ENCODE results near the gene DGAT2.

The DGAT2 gene

DNA sequence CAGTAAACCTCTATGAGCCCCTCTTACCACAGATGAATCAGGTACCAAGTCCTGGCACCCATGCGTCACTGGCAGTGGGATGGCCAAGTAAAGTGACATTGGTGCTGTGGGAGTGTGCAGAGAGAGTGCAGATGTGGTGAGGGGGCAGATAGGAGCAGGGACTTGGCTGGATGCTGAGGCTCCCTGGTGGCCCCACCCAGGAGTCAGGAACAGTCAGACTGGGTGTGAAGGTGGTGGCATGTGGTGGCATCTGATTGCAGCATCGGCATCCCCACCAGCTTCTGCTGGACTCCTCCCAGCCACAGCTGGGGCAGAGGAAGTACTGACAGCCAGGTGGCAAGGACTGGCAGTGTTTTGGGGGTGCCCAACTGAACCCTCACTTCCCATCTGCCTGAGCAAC, 11.4 kb downstream of the DGAT2 start:
- no peak for TF ChIP-seq POLR2A (IDR thresholded peaks at IDR 0.05; ENCODE audit: low read depth, low read length)
- no peak for DNase-seq (ENCODE audit: insufficient read length, low spot score)
- no peak for FAIRE-seq

DNA sequence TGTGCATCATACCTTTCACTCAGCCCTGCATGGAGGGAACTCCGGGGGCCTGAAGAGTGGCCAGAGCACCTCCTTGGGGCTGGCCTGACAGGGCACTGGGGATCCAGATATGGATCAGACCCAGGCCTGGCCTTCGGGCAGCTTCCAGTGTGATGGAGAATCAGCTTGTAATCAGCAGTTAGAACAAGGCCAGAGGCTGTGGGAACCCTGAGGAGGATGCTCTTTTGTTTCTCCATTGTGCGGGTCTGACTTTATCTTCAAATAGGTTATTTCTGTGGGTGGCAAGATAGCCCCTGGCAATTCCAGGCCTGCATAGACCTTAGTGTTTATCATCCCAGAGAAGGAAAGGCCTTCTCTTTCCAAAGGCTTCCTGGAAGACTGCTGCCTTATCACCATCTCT, 12.3 kb downstream of the DGAT2 start:
- no peak for FAIRE-seq
- no peak for TF ChIP-seq POLR2A (IDR thresholded peaks at IDR 0.05; ENCODE audit: low read depth, low read length)
- DNase-seq (ENCODE audit: insufficient read length, low spot score): no peak

GRCh38 chr11:75781296-75781695, 12.7 kb downstream of the DGAT2 start:
- TF ChIP-seq POLR2A (IDR thresholded peaks at IDR 0.05; ENCODE audit: low read depth, low read length): no peak
- FAIRE-seq (no peak), DNase-seq (ENCODE audit: insufficient read length, low spot score) (no peak)

DNA sequence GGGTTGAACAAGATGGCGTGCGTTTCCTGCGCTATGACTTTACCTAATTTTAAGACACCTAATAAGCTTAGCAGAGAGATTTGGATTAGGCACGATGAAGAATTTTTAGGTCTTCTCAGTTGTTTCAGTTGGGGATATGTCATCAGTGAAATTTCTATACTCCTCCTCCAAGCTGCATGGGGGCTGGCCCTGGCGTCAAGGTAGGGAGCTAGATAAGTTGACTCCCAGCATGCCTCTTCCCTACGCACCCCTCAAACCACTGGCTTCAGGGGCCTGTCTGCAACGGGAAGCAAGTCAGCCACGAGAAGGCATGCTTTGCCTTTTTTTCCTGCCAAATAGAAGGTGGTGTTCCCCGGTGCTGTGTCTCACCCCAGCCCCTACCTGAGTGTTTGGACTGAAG, 13.3 kb downstream of the DGAT2 start:
- DNase-seq (ENCODE audit: insufficient read length, low spot score) (no peak), FAIRE-seq (no peak)
- TF ChIP-seq POLR2A (IDR thresholded peaks at IDR 0.05; ENCODE audit: low read depth, low read length): no peak

DNA sequence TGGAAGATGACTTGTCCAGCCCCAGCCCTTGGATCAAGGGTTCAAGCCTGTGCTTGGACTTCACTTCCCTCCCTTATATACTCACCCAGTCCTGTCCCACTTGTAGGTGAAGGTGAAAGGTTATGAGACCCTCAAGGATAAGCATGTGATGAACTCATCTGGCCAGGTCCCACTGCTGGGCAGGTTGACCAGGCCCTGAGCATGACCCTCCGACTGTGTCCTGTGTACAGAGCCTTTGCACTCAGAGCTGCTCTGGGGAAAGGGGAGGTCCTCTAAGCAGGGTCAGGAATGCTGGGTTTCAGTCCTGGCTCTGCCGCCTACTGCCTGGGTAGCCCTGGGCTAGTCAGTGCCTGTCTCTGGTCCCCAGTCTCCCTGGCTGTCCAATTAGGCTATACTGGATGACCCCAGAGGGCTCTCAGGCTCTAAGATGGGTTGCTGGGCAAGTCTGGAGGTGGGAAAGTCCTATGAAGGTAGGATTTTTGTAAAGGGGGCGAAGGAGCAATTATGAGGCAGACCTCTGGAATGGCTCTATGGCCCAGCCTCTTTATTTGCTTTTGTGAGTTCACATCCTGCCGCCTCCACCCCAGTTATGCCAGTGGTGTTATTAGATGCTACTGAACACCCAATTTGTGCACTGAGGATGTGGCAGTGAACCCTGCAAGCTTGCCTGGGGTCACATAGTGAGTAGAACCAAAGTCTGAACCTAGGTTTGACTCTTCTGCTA, 14.1 kb downstream of the DGAT2 start:
- DNase-seq (ENCODE audit: insufficient read length, low spot score): no peak
- FAIRE-seq: no peak
- TF ChIP-seq POLR2A (IDR thresholded peaks at IDR 0.05; ENCODE audit: low read depth, low read length): no peak

- DNase-seq (ENCODE audit: insufficient read length, low spot score) (no peak), FAIRE-seq (no peak)
- no peak for TF ChIP-seq POLR2A (IDR thresholded peaks at IDR 0.05; ENCODE audit: low read depth, low read length)
These were observed 15.0 kb downstream of the DGAT2 start for GRCh38 chr11:75783416-75784084.

DNA sequence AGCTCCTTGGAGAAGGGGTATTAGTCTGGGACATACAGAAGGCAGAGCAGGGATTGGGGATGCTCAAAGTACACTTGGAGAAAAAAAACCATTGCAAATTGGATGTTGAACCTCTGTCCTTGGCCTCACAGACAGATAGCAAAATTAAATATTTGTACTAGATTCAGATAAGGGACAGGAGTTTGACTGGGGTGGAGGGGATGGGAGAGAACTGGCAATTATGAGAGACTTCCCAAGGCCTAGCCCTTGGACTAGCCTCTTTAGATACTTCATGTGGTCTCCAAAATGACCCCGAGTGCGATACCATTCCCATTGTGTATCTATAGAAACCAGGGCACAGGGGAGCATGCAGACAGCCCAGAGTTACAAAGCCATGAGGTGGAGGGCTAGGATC, 15.5 kb downstream of the DGAT2 start:
- DNase-seq (ENCODE audit: insufficient read length, low spot score) (no peak), FAIRE-seq (no peak)
- TF ChIP-seq POLR2A (IDR thresholded peaks at IDR 0.05; ENCODE audit: low read depth, low read length): no peak

GRCh38 chr11:75784506-75784905, 15.9 kb downstream of the DGAT2 start:
- no peak for FAIRE-seq
- no peak for DNase-seq (ENCODE audit: insufficient read length, low spot score)
- no peak for TF ChIP-seq POLR2A (IDR thresholded peaks at IDR 0.05; ENCODE audit: low read depth, low read length)

DNA sequence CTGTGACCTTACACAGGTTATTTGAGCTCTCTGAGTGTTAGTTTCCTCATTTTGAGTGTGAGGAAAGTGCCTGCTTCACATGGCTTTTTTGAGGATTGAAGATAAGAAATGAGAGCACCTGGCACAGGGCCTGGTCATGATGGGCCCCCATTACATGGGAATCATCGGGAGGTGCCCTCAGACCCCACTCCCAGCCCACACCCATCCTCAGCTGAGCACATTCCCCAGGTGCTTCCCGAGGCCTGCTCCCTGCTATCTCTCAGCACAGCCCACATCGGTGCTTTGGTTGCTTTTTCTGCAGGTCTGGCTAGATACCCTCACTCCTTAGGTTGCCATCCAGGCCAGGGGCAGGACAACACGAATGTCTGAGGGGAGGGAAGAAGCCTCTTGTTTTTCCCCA, 16.6 kb downstream of the DGAT2 start:
- no peak for TF ChIP-seq POLR2A (IDR thresholded peaks at IDR 0.05; ENCODE audit: low read depth, low read length)
- DNase-seq (ENCODE audit: insufficient read length, low spot score) (no peak), FAIRE-seq (no peak)

DNA sequence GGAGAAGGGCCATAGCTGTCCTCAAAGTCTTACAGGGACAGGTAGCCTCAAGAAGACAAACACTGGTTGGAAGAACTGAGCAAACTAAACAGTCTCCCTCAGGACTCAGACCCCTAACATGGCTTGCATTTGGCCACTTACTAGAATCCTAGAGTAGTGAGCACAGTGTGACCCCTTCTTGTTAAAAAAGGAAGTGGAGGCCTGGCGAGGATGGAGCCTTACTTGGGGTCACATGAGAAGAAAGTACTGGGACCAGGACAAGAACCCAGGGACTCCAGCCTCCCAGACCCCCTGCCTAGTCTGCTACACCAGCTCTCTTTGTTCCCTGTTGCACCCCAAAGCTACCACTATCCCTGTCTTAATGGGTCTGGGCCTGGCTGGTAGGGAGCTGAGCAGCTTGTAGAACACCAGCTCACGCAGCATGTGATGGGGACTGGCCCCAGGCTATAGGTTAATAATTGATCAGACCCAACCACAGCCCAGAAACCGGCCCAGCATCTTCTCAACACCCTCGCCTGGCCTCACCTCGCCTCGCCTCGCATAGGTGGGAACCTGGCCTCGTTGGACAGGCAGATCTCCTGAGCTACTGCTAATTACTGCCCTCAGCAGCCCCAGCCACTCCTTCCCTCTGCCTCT, 17.6 kb downstream of the DGAT2 start:
- no peak for TF ChIP-seq POLR2A (IDR thresholded peaks at IDR 0.05; ENCODE audit: low read depth, low read length)
- DNase-seq (ENCODE audit: insufficient read length, low spot score) (no peak), FAIRE-seq (no peak)

GRCh38 chr11:75789521-75789920, 20.9 kb downstream of the DGAT2 start:
- FAIRE-seq (no peak), DNase-seq (ENCODE audit: insufficient read length, low spot score) (no peak)
- TF ChIP-seq POLR2A (IDR thresholded peaks at IDR 0.05; ENCODE audit: low read depth, low read length): no peak

GRCh38 chr11:75790986-75791385, 22.4 kb downstream of the DGAT2 start:
- no peak for TF ChIP-seq POLR2A (IDR thresholded peaks at IDR 0.05; ENCODE audit: low read depth, low read length)
- DNase-seq (ENCODE audit: insufficient read length, low spot score): no peak
- no peak for FAIRE-seq

DNA sequence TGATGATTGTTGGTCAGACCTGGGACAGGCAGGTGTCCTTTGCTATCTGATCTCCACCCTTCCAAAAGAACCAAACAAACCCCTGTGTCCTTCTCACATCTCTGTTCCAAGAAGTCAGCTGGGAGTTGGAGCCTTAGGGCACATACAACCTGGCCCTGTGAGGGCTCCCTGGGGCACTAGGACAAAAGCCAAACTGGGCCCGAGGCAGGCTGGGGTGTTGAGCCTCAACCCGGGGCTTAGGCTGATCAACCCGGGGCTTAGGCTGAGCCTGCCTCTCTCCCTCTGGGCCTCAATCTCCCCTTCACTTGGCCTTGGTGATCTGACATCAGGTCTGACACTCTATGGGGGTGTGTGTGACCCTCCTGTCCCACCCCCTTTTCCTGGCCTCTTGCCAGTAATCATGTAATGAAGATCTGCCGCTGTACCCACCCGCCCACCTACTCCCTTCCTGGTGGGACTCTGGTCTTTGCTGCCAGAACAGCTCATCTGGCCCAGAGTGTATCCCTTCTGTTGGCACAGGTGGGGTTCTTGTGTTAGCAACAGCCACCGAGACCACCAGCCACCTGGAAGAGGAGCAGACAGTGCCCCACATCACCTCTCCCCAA, 23.7 kb downstream of the DGAT2 start:
- no peak for TF ChIP-seq POLR2A (IDR thresholded peaks at IDR 0.05; ENCODE audit: low read depth, low read length)
- FAIRE-seq (no peak), DNase-seq (ENCODE audit: insufficient read length, low spot score) (no peak)

GRCh38 chr11:75792997-75793800, 24.6 kb downstream of the DGAT2 start:
- TF ChIP-seq POLR2A (IDR thresholded peaks at IDR 0.05; ENCODE audit: low read depth, low read length): no peak
- FAIRE-seq: no peak
- DNase-seq (ENCODE audit: insufficient read length, low spot score): no peak

Measured in H54 (cell line).